GM12872 (cell line): ENCODE measurements around the gene ABCG2.
A peak's percentile ranks its signal among the peaks of the same experiment; 100 is the strongest.

Source experiments
- CTCF ChIP-seq: IDR thresholded peaks from 3 replicates; pipeline ENCODE4 v1.5.1; 2011; ENCODE audit warnings: low read depth, mild to moderate bottlenecking, low read length, moderate library complexity; ENCODE audit not compliant: insufficient read depth

Gene ABCG2

DNA sequence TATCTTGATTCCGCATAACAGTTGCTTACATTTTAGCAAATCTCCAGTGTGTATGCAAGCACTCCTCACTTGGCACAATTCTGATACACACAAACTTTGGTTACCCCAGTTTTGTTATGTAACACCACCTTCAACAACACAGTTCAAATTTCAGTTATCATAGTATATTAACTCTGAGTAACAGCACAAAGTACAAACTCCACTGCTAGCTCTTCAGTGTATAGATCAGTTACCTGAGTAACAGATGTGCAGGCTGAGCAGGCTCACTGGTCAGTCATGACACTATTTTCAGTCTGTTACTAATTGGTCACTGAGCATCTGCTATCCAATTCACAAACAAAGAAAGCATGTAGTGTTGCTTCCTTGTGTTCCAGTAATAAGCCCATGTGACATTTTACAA is 95.6 kb downstream of the ABCG2 start:
- TF ChIP-seq CTCF = no peak

- no peak for TF ChIP-seq CTCF
Measured at GRCh38 chr4:88062311-88062710, 96.1 kb downstream of the ABCG2 start.

- no peak for TF ChIP-seq CTCF
Measured at GRCh38 chr4:88060431-88060830, 98.0 kb downstream of the ABCG2 start.

DNA sequence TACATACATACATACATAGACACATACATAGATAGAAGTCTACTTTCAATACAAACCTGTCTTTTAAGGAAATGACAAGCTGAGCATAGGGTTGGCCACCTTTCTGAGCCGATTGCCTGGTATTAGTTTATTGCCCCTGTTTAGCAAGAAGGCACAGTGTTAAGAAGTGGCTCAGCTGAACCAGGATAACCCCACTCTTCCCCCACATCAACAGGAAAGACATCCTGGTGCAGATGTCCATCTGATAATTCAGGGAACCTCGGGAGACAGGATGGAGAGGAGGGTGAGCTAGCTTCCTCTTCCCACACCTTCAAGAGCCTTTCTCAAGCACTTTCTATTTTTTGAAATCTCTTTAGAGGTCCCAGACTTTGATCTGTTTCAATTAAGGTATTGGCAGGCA is 98.7 kb downstream of the ABCG2 start:
- no peak for TF ChIP-seq CTCF

DNA sequence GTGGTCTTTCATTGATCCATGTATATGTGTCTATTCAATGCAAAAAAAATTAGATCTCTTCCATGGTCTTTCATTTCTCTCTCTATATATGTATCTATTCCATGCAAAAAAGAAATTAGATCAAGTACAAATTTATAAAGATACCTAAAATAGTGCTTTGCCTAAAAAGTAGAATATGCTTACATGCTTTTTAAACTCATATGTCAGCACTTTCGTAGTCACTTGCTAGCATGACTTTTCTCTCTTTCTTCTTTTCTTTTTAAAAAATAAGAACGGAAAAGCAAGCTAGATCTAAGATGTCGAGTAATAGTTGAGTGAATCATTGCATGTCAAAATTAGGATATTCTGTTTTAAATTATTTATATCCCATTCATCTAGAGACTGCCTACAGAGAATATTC is 100.1 kb downstream of the ABCG2 start:
- TF ChIP-seq CTCF = no peak

DNA sequence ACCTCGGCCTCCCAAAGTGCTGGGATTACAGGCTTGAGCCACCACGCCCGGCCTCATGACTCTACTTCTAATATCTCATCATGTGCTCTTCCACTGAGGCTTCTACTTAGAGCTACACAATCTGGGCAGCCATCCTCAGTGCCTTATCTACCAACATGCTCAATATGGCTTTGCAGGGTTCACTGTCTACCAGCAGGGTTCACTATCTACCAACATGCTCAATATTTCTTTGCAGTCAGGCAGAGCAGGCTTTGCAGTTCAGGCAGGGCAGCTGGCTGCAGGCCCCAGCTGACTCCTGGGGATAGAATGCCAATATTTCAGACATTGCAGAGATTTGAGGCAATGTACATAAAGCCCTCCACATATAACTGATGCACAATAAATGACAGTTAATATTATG is 103.5 kb downstream of the ABCG2 start:
- TF ChIP-seq CTCF = 0 out of 3 replicates have a peak, but pooled peaks have one; percentile 24

GRCh38 chr4:88054229-88054628 is 104.2 kb downstream of the ABCG2 start:
- TF ChIP-seq CTCF = no peak

- TF ChIP-seq CTCF = no peak
Measured at GRCh38 chr4:88045021-88045420, 113.4 kb downstream of the ABCG2 start.
